GM20000 (cell line): ENCODE measurements around the gene FGF22.

Experiments used
- DNase-seq: peaks from one replicate; pipeline ENCODE4 v3.0.0; 2012; ENCODE audit warnings: low spot score
- CTCF ChIP-seq: IDR thresholded peaks from 2 replicates; pipeline ENCODE4 v1.5.1; 2012; ENCODE audit warnings: mild to moderate bottlenecking, control low read depth; ENCODE audit errors: extremely low read depth, missing control alignments

FGF22 gene

GRCh38 chr19:639253-640160 lies at the start of gene FGF22:
Gene FGF22 (plus strand): TSS chr19:639879. CDS start chr19:639926, 47 bp downstream.
- TF ChIP-seq CTCF = no peak
- peak; percentile 99 for DNase-seq

GRCh38 chr19:590396-590745 lies 49.3 kb upstream of the FGF22 start:
- TF ChIP-seq CTCF = no peak
- no peak for DNase-seq

GRCh38 chr19:590750-591098 lies 49.0 kb upstream of the FGF22 start:
- TF ChIP-seq CTCF = no peak
- DNase-seq = no peak

GRCh38 chr19:591099-591958 lies 48.4 kb upstream of the FGF22 start:
- DNase-seq = no peak
- no peak for TF ChIP-seq CTCF

- no peak for TF ChIP-seq CTCF
- DNase-seq = no peak
Observed at GRCh38 chr19:592101-592500, 47.6 kb upstream of the FGF22 start.

GRCh38 chr19:593055-593454 lies 46.6 kb upstream of the FGF22 start:
- no peak for DNase-seq
- no peak for TF ChIP-seq CTCF

GRCh38 chr19:593505-593904 lies 46.2 kb upstream of the FGF22 start:
- TF ChIP-seq CTCF = no peak
- DNase-seq = no peak
